D721Med (cell line): Measurements from ENCODE around the gene TMX4.
A peak's percentile ranks its signal among the peaks of the same experiment; 100 is the strongest.

ENCODE experiments used
- DNase-seq: peaks from one replicate; pipeline ENCODE4 v3.0.0; 2011; ENCODE audit warnings: low spot score; ENCODE audit not compliant: insufficient read length
- FAIRE-seq: peaks from 2 replicates; lab custom pipeline; 2011; peaks lifted over from hg19 to GRCh38; lab: Jason Lieb, UNC
- TF ChIP-seq, protein P1 (sequence below): IDR thresholded peaks from 2 replicates; pipeline ENCODE4 v1.5.1; 2012; ENCODE audit warnings: mild to moderate bottlenecking, control low read depth; ENCODE audit not compliant: insufficient read depth; ENCODE audit errors: missing control alignments

Gene TMX4

DNA sequence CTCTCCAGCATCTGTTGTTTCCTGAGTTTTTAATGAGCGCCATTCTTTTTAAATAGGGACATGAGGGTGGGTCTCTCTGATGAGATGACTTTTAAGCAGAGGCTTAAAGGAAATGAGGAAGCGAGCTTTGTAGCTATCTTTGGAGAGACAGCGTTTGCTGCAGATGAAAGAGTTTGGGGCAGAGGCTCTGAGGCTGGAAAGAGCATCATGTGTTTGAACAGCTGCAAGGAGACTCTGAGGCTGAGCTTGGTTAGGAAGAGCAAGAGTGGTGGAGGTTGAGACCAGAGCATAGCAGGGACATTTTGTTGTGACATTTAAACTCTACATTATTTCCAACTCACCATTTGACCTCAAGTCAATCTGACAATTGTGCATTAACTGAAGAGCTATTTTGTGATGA is 38.3 kb upstream of the TMX4 start:
- TF ChIP-seq, protein P1, sequence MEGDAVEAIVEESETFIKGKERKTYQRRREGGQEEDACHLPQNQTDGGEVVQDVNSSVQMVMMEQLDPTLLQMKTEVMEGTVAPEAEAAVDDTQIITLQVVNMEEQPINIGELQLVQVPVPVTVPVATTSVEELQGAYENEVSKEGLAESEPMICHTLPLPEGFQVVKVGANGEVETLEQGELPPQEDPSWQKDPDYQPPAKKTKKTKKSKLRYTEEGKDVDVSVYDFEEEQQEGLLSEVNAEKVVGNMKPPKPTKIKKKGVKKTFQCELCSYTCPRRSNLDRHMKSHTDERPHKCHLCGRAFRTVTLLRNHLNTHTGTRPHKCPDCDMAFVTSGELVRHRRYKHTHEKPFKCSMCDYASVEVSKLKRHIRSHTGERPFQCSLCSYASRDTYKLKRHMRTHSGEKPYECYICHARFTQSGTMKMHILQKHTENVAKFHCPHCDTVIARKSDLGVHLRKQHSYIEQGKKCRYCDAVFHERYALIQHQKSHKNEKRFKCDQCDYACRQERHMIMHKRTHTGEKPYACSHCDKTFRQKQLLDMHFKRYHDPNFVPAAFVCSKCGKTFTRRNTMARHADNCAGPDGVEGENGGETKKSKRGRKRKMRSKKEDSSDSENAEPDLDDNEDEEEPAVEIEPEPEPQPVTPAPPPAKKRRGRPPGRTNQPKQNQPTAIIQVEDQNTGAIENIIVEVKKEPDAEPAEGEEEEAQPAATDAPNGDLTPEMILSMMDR: no peak
- FAIRE-seq (no peak), DNase-seq (no peak)

DNA sequence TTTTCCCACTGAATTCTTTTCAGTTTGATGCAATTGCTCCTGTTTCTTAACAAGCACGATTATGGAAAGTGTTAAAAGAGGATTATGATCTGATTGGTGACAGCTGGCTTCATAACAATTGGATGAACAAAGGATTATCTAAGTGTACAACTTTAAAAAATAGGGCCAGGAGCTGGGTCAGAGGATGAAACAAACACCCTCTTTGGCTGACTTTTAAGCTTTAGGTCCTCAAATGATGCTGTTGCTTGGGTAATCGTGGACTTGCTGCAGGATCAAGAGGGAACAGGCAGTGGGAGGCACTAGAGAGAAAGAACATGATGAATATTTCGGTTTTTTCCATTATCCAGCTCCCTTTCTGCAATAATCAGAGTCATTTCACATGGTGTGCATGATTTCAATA is 35.5 kb upstream of the TMX4 start:
- TF ChIP-seq, protein P1: no peak
- peak; percentile 29 for FAIRE-seq

DNA sequence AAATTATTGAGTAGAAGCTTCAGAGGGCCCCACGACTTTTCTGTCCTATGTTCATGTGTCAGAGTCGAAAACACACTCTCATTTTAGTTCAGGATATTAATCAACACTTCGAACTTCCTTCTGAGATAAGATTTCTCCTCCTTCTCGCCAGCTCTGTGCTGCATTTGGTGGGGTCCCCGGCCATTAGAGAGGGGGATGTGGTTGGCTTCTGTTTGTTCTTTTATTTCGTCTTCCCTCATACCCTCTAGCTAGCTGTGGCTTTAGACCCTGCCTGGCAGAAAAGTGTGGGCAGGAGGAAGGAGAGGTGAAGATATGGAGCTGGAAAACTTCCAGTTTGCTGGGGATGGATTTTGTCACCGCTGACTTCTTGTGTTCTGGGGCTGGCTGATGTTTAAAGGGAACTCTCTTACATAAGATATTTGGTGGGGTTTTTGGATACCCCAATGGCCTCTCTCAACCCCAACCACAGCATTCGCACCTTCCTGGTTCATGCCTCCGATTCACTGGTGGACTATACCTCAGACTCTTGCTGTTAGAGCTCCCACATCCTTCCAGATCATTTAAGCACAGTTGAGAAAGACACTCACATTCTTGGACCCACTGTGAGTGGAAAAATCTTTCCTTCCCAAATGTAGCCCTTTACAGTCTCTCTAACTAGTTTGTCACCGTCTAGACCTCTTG is 30.7 kb upstream of the TMX4 start:
- no peak for FAIRE-seq
- TF ChIP-seq, protein P1: no peak
- DNase-seq: no peak

More for the DNA sequence above, 35.5 kb upstream of the TMX4 start:
- DNase-seq: no peak

DNA sequence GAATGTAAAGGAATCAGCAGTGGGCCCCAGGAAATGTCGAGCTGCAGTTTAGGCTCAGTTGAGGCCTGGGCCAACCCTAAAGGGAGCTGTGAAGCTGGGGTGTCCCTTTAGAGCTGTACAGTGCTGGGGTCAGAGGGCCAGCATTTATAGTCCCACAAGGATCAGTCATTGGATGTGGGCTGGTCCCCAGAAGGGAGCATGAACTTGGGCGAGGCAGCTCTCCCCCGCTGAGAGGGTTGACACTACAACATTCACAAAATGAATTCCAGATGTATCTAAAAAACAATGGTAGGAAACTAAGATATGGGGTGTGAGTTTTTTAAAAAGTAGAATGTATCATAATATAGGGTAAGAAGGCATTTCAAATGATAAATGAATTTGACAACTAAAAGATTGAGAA is 29.7 kb upstream of the TMX4 start:
- no peak for FAIRE-seq
- TF ChIP-seq, protein P1: no peak
- no peak for DNase-seq

DNA sequence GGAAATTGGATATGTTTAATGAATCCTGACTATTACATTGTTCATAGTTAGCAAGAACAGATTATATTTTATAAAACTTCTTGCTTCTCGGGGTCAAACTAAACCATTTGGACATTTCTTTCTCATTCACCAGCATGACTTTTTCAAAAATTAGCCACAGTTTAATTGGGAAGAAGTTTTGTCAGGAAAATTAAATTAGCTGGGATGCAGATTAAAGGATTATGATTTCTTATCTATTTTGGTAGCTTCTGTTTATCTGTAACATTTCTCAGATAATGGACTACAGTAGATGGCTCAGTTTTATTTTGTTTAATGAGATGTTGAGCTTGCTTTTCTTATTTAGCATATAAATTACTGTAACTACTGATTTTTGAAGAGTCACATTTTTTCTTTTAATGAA is 26.4 kb upstream of the TMX4 start:
- DNase-seq: no peak
- no peak for FAIRE-seq
- TF ChIP-seq, protein P1: no peak

DNA sequence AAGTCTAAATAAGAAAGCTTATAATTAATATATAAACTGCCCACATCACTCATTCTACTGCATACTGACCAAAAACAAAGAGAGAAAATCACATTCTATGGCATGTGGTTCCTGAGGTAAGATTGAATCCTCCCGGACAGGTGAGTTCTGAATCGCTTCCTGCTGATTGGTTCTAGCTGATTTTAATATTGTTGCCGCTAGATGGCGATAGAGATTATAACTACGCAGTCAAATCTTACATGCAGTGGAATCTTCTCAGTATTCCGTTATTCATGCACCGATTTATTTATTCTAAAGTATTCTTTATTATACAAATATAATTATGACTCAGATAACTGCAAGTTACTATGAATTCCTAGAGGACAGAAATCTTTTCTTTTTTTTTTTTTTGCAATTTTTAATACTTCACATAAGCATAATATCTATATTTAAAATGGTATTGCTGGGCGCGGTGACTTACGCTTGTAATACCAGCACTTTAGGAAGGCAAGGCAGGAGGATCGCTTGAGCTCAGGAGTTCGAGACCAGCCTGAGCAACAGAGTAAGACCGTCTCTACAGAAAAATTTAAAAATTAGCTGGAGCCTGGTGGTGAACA is 24.2 kb upstream of the TMX4 start:
- TF ChIP-seq, protein P1: peak; percentile 65
- DNase-seq (no peak), FAIRE-seq (no peak)

DNA sequence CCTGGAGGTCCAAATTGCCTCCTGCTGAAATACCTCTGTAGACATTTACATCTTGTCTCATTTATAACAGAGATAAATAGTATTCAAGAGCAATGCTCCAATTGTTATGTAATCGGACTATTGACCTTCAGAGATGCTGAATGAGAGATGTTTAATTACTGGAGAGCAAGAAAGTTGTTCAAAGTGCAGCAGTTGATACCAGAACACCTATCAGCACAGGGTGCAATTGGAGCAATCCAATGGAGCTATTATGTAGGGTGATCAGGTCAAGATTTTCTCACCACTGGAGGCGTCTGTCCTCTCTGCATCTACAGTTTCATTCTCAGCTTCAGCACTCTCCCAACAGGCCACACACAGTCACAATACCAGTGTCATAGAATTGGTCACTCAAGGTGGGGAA is 19.5 kb upstream of the TMX4 start:
- FAIRE-seq: no peak
- TF ChIP-seq, protein P1: no peak
- no peak for DNase-seq
